IMR-90 (cell line): ENCODE data around the gene TUBB6. TPM values are rescaled to one million over a fixed set of nuclear protein-coding genes. Genes with fewer than 3 reads are reported as not detected.

Source experiments
- ATAC-seq: fragments of 200-7000 bp; cut with Tn5 transposase; 2 replicates; pipeline ENCODE4 v1.9.1; 2020; ENCODE audit warnings: low read depth, mild to moderate bottlenecking, moderate library complexity
- BruUV-seq: library from RNA; stranded (reverse); fragments of 400-500 nt; replicated peaks from 2 replicates; lab custom pipeline; 2021; lab: Mats Ljungman, UMichigan
- CTCF ChIA-PET: fragments of 300-600 bp; formaldehyde crosslinking; extraction: SDS; loops from one replicate; lab custom pipeline; 2021; ENCODE audit warnings: antibody characterized with exemption; lab: Yijun Ruan, JAX
- POLR2A ChIA-PET: fragments of 300-600 bp; sonication (Branson Sonifier 250); formaldehyde crosslinking; loops from one replicate; lab custom pipeline; 2022; ENCODE audit warnings: antibody characterized with exemption; ENCODE audit not compliant: unreplicated experiment; lab: Charles Lee
- DNase-seq: peaks from one replicate; pipeline ENCODE4 v3.0.0; 2013
- H2AFZ ChIP-seq: replicated peaks from 2 replicates; pipeline ENCODE3; 2013; ENCODE audit warnings: low read length, mild to moderate bottlenecking; ENCODE audit not compliant: poor library complexity
- H2AK5ac ChIP-seq: 2 replicates; pipeline ENCODE4 v1.6.1; 2013; ENCODE audit warnings: low read depth, low read length, inconsistent platforms
- H2AK9ac ChIP-seq: replicated peaks from 2 replicates; pipeline ENCODE3; 2013; ENCODE audit warnings: mild to moderate bottlenecking, low read depth, low read length, moderate library complexity; ENCODE audit not compliant: poor library complexity
- H2BK120ac ChIP-seq: 2 replicates; pipeline ENCODE4 v1.6.1; 2013; ENCODE audit warnings: low read depth, low read length, inconsistent platforms
- H2BK15ac ChIP-seq: 3 replicates; pipeline ENCODE4 v1.6.1; 2013; ENCODE audit warnings: low read depth, low read length, inconsistent platforms
- H2BK20ac ChIP-seq: 2 replicates; pipeline ENCODE4 v1.6.1; 2013; ENCODE audit warnings: low read depth, mild to moderate bottlenecking, inconsistent platforms, low read length, moderate library complexity
- H2BK5ac ChIP-seq: 2 replicates; pipeline ENCODE4 v1.6.1; 2013; ENCODE audit warnings: mild to moderate bottlenecking, low read depth, low read length, inconsistent platforms; ENCODE audit not compliant: poor library complexity, severe bottlenecking
- H3K14ac ChIP-seq: replicated peaks from 2 replicates; pipeline ENCODE4 v1.6.1; 2013; ENCODE audit warnings: low read depth, low read length, inconsistent platforms
- H3K18ac ChIP-seq: 2 replicates; pipeline ENCODE4 v1.6.1; 2013; ENCODE audit warnings: low read depth, low read length, control low read depth
- H3K23ac ChIP-seq: 2 replicates; pipeline ENCODE4 v1.6.1; 2013; ENCODE audit warnings: low read depth, low read length, inconsistent platforms
- H3K27ac ChIP-seq: 2 replicates; pipeline ENCODE4 v1.5.1; 2013; ENCODE audit warnings: mild to moderate bottlenecking, control low read depth, low read length; ENCODE audit not compliant: insufficient read depth
- H3K27me3 ChIP-seq: 2 replicates; pipeline ENCODE4 v1.6.1; 2013; ENCODE audit warnings: low read length; ENCODE audit not compliant: control insufficient read depth, insufficient read depth
- H3K36me3 ChIP-seq: 2 replicates; pipeline ENCODE4 v1.6.1; 2013; ENCODE audit warnings: low read length, mixed read lengths; ENCODE audit not compliant: control insufficient read depth, insufficient read depth
- H3K4ac ChIP-seq: 2 replicates; pipeline ENCODE4 v1.6.1; 2013; ENCODE audit warnings: low read depth, low read length, inconsistent platforms
- H3K4me1 ChIP-seq: 2 replicates; pipeline ENCODE4 v1.6.1; 2013; ENCODE audit warnings: low read length, mixed read lengths; ENCODE audit not compliant: control insufficient read depth, insufficient read depth
- H3K4me2 ChIP-seq: 2 replicates; pipeline ENCODE4 v1.6.1; 2013; ENCODE audit warnings: low read depth, mild to moderate bottlenecking, control low read depth, low read length, moderate library complexity
- H3K4me3 ChIP-seq: 2 replicates; pipeline ENCODE4 v1.5.1; 2013; ENCODE audit warnings: low read depth, mild to moderate bottlenecking, control low read depth, low read length, moderate library complexity; ENCODE audit not compliant: insufficient read depth
- H3K56ac ChIP-seq: 2 replicates; pipeline ENCODE4 v1.6.1; 2013; ENCODE audit warnings: low read length, inconsistent platforms; ENCODE audit not compliant: insufficient read depth; ENCODE audit errors: extremely low read depth
- H3K79me1 ChIP-seq, 2 experiments: 2 replicates each; pipeline ENCODE4 v1.6.1; 2013; ENCODE audit warnings: low read length in 2 of 2, inconsistent platforms in 1 of 2, low read depth in 1 of 2
- H3K9ac ChIP-seq: 2 replicates; pipeline ENCODE4 v1.6.1; 2013; ENCODE audit warnings: low read depth, low read length, control low read depth
- H3K9me1 ChIP-seq: 2 replicates; pipeline ENCODE4 v1.6.1; 2013; ENCODE audit warnings: low read length, inconsistent platforms; ENCODE audit not compliant: insufficient read depth
- H3K9me3 ChIP-seq: 2 replicates; pipeline ENCODE4 v1.6.1; 2013; ENCODE audit warnings: low read length; ENCODE audit not compliant: control insufficient read depth, insufficient read depth
- H4K20me1 ChIP-seq: 2 replicates; pipeline ENCODE4 v1.6.1; 2013; ENCODE audit warnings: low read length, inconsistent platforms; ENCODE audit not compliant: insufficient read depth
- H4K5ac ChIP-seq: 2 replicates; pipeline ENCODE4 v1.6.1; 2013; ENCODE audit warnings: mild to moderate bottlenecking, low read depth, low read length, control low read depth
- H4K8ac ChIP-seq, 2 experiments: 2 replicates each; pipeline ENCODE4 v1.6.1; 2013; ENCODE audit warnings: low read depth in 2 of 2, low read length in 2 of 2, control low read depth in 1 of 2, inconsistent platforms in 1 of 2
- H4K91ac ChIP-seq: 2 replicates; pipeline ENCODE4 v1.6.1; 2013; ENCODE audit warnings: low read depth, low read length, inconsistent platforms; ENCODE audit not compliant: insufficient read depth
- BHLHE40 ChIP-seq: fragments of 150-350 bp; IDR thresholded peaks from 2 replicates; pipeline ENCODE4 v1.6.1; 2016; ENCODE audit warnings: mild to moderate bottlenecking, low read depth, low read length
- FOS ChIP-seq: fragments of 150-350 bp; IDR thresholded peaks from 2 replicates; pipeline ENCODE4 v1.6.1; 2016; ENCODE audit warnings: low read depth, low read length
- RFX5 ChIP-seq: IDR thresholded peaks from 2 replicates; pipeline ENCODE4 v1.8.0; 2012; ENCODE audit warnings: low read depth, mild to moderate bottlenecking, low read length, moderate library complexity
- SMC3 ChIP-seq: fragments of 150-350 bp; IDR thresholded peaks from 2 replicates; pipeline ENCODE4 v1.6.1; 2016; ENCODE audit warnings: low read depth, mild to moderate bottlenecking, antibody characterized with exemption, low read length, moderate library complexity
- WGBS, 2 experiments: methylation state at CpG; one replicate each; pipeline versions ENCODE4 v1.1.5 to v1.1.7; 2013; ENCODE audit warnings: missing lambda C conversion rate in 2 of 2; ENCODE audit not compliant: insufficient read length in 1 of 2; ENCODE audit errors: extremely low coverage in 2 of 2; 5-methylcytosine and 5-hydroxymethylcytosine counted together
- dilution Hi-C: fragments of 300-500 bp; cut with HindIII; formaldehyde crosslinking; loops from one replicate; pipeline ENCODE4 v1.14.3; 2018; ENCODE audit warnings: low sequenced_read_pairs; ENCODE audit not compliant: unreplicated experiment
- in situ Hi-C: fragments of 300-500 bp; cut with MboI; formaldehyde crosslinking; loops from 3 replicates; pipeline ENCODE4 v1.14.3; 2019; ENCODE audit warnings: low sequenced_read_pairs, inconsistent platforms, mixed read lengths
- intact Hi-C: fragments of 100-400 bp; cut with micrococcal nuclease; formaldehyde crosslinking; loops from 2 replicates; pipeline ENCODE4 v1.10.0; 2022
- polyA plus RNA-seq, 3 experiments: library from polyadenylated mRNA; depleted of rRNA; stranded (reverse); fragments of >200 nt; gene quantifications; 2 replicates each; pipeline ENCODE4 v1.2.3, GENCODE V29; 2012; ENCODE audit warnings: low replicate concordance in 1 of 3
- total RNA-seq: library from RNA; depleted of rRNA; stranded (reverse); fragments of >200 nt; gene quantifications from 2 replicates; pipeline ENCODE4 v1.2.3, GENCODE V29; 2012
- TF ChIP-seq, protein P1 (sequence below): fragments of 150-350 bp; IDR thresholded peaks from 2 replicates; pipeline ENCODE4 v1.6.1; 2017; ENCODE audit warnings: mild to moderate bottlenecking, antibody characterized with exemption, low read length, low read depth

The TUBB6 gene
- total and polyA plus RNA-seq, 2 of the 4 experiments (the other 2 are of a cell fraction): 927 to 1,040 TPM

DNA sequence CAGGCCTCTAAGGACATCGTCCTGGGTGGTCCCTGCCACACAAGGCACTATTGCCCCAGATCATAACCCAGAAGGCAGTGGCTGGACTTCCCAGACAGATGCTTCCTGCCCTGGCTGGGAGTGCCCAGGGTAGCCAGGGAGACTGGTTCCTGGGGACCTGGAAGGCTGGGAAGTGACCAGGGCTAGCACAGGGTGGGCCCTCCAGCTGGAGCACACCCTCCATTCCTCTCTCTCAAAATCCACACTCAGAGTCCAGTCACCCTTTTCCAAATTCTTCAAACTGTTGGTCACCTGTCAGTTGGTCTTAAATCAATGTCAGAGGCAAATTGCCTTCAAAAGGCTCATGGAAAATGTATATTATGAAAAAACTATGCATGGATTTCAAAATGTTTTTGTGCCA, 11.6 kb upstream of the TUBB6 start:
- POLR2A ChIA-PET: no interaction called here
- ATAC-seq: no peak
- no peak overlapping the region for H4K91ac ChIP-seq

More for the DNA sequence above, 11.6 kb upstream of the TUBB6 start:
- no peak overlapping the region for H3K4me3 ChIP-seq
- dilution Hi-C loops (no loop called here), intact Hi-C loops (no loop called here), in situ Hi-C loops (no loop called here)
- WGBS, 2 experiments: no CpG with 5 or more reads among the region's 1 CpG
- H3K18ac ChIP-seq: no peak overlapping the region
- H3K79me1 ChIP-seq: no peaks in the 10 kb centered on the region
- TF ChIP-seq BHLHE40: no peak
- no peak for TF ChIP-seq RFX5
- TF ChIP-seq, protein P1, sequence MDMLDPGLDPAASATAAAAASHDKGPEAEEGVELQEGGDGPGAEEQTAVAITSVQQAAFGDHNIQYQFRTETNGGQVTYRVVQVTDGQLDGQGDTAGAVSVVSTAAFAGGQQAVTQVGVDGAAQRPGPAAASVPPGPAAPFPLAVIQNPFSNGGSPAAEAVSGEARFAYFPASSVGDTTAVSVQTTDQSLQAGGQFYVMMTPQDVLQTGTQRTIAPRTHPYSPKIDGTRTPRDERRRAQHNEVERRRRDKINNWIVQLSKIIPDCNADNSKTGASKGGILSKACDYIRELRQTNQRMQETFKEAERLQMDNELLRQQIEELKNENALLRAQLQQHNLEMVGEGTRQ: no peak
- TF ChIP-seq FOS: no peak
- no peak for TF ChIP-seq SMC3
- H2BK5ac ChIP-seq: no peak overlapping the region
- H3K27me3 ChIP-seq: no peaks in the 10 kb centered on the region
- no peak overlapping the region for H4K5ac ChIP-seq
- H3K23ac ChIP-seq: peak overlapping the region; percentile 9; the same call in 1 of the 2 replicates
- no peak overlapping the region for H2BK15ac ChIP-seq
- no peak overlapping the region for H3K4ac ChIP-seq
- H2AK9ac ChIP-seq: peak overlapping the region; percentile 65
- no peak for DNase-seq
- no peak overlapping the region; a peak in 1 of 4 replicates for H4K8ac ChIP-seq
- H2BK20ac ChIP-seq: no peak overlapping the region
- CTCF ChIA-PET: no interaction called here
- H3K9ac ChIP-seq: no peak overlapping the region
- H3K56ac ChIP-seq: no peak overlapping the region
- no peaks in the 10 kb centered on the region for H4K20me1 ChIP-seq
- peaks cover 2% of the 10 kb centered on the region; the same call in 1 of the 2 replicates for H3K4me1 ChIP-seq
- H2AFZ ChIP-seq: peak overlapping the region; percentile 73
- H3K9me1 ChIP-seq: peaks cover 5% of the 10 kb centered on the region; the same call in 1 of the 2 replicates
- no peak overlapping the region for H3K4me2 ChIP-seq
- H3K36me3 ChIP-seq: no peaks in the 10 kb centered on the region
- peaks cover 3% of the 10 kb centered on the region for H3K9me3 ChIP-seq
- peak overlapping the region; percentile 29; the same call in 1 of the 2 replicates for H3K14ac ChIP-seq
- H3K27ac ChIP-seq: no peak overlapping the region
- BruUV-seq: no TSS peak
- H2BK120ac ChIP-seq: peak overlapping the region; percentile 23; the same call in 1 of the 2 replicates
- no peak overlapping the region; the same call in 1 of the 2 replicates for H2AK5ac ChIP-seq
